GM23338 (cell line): Measurements from ENCODE around the gene SIDT2. TPM values are rescaled to one million over a fixed set of nuclear protein-coding genes. Genes with fewer than 3 reads are reported as not detected.

Source experiments
- ATAC-seq: fragments of 200-7000 bp; cut with Tn5 transposase; 3 replicates; pipeline ENCODE4 v1.9.1; 2020
- DNase-seq: peaks from one replicate; pipeline ENCODE4 v3.0.0-alpha.2; 2015; ENCODE audit warnings: low spot score
- H2AFZ ChIP-seq: fragments of 200-600 bp; sonication (generic); 2 replicates; pipeline ENCODE4 v1.8.0; 2016; ENCODE audit warnings: antibody characterized with exemption, mild to moderate bottlenecking, moderate library complexity
- H3F3A ChIP-seq: fragments of 200-600 bp; sonication (generic); replicated peaks from 2 replicates; pipeline ENCODE4 v1.8.0; 2017; ENCODE audit warnings: antibody characterized with exemption, mixed run types, low read depth
- H3K27ac ChIP-seq: fragments of 200-600 bp; sonication (generic); 2 replicates; pipeline ENCODE4 v1.6.1; 2016; ENCODE audit warnings: low read depth
- H3K27me3 ChIP-seq: fragments of 200-600 bp; sonication (generic); 2 replicates; pipeline ENCODE4 v1.8.0; 2016; ENCODE audit warnings: mild to moderate bottlenecking, mixed run types, moderate library complexity; ENCODE audit not compliant: insufficient read depth
- H3K36me3 ChIP-seq: fragments of 200-600 bp; sonication (generic); 2 replicates; pipeline ENCODE4 v1.8.0; 2016; ENCODE audit warnings: mild to moderate bottlenecking; ENCODE audit not compliant: insufficient read depth
- H3K4me1 ChIP-seq: fragments of 200-600 bp; sonication (generic); 2 replicates; pipeline ENCODE4 v1.8.0; 2016; ENCODE audit warnings: mild to moderate bottlenecking, moderate library complexity; ENCODE audit not compliant: insufficient read depth
- H3K4me2 ChIP-seq: fragments of 200-600 bp; sonication (generic); 2 replicates; pipeline ENCODE4 v1.7.1; 2017; ENCODE audit warnings: mixed run types
- H3K4me3 ChIP-seq: fragments of 200-600 bp; sonication (generic); 2 replicates; pipeline ENCODE4 v1.6.1; 2016; ENCODE audit warnings: mixed run types
- H3K79me2 ChIP-seq: fragments of 200-600 bp; sonication (generic); replicated peaks from 2 replicates; pipeline ENCODE4 v1.8.0; 2017; ENCODE audit warnings: mild to moderate bottlenecking; ENCODE audit not compliant: insufficient read depth
- H3K9me2 ChIP-seq: fragments of 200-600 bp; sonication (generic); 2 replicates; pipeline ENCODE4 v1.8.0; 2017; ENCODE audit not compliant: insufficient read depth
- H4K20me1 ChIP-seq: fragments of 200-600 bp; sonication (generic); replicated peaks from 2 replicates; pipeline ENCODE4 v1.8.0; 2017; ENCODE audit warnings: mild to moderate bottlenecking; ENCODE audit not compliant: insufficient read depth
- H3K27ac Mint-ChIP-seq: 2 replicates; pipeline ENCODE4 v1.8.0; 2020; ENCODE audit warnings: inconsistent platforms, mild to moderate bottlenecking, moderate library complexity, mixed read lengths
- H3K27me3 Mint-ChIP-seq: 3 replicates; pipeline ENCODE4 v1.8.0; 2022; ENCODE audit warnings: low read depth, mild to moderate bottlenecking, moderate library complexity, mixed read lengths, inconsistent platforms; ENCODE audit not compliant: insufficient read depth, poor library complexity
- H3K36me3 Mint-ChIP-seq: 3 replicates; pipeline ENCODE4 v1.8.0; 2021; ENCODE audit warnings: low read depth, mild to moderate bottlenecking, inconsistent platforms, moderate library complexity, mixed read lengths
- H3K4me1 Mint-ChIP-seq: 3 replicates; pipeline ENCODE4 v1.8.0; 2020; ENCODE audit warnings: mild to moderate bottlenecking, inconsistent platforms, mixed read lengths
- H3K4me3 Mint-ChIP-seq: 3 replicates; pipeline ENCODE4 v1.8.0; 2021; ENCODE audit warnings: moderate library complexity, mild to moderate bottlenecking, inconsistent platforms, mixed read lengths
- H3K9me3 Mint-ChIP-seq: 3 replicates; pipeline ENCODE4 v1.8.0; 2020; ENCODE audit warnings: moderate library complexity, mild to moderate bottlenecking, inconsistent platforms, mixed read lengths
- CREB1 ChIP-seq: fragments of 250-450 bp; sonication (Bioruptor Pico); IDR thresholded peaks from 2 replicates; pipeline ENCODE4 v1.5.0; 2020; ENCODE audit warnings: low read depth, mild to moderate bottlenecking, moderate library complexity
- EZH2 ChIP-seq: fragments of 200-600 bp; sonication (generic); IDR thresholded peaks from one replicate; pipeline ENCODE4 v1.8.0; 2017; ENCODE audit warnings: antibody characterized with exemption, mild to moderate bottlenecking, low read depth; ENCODE audit not compliant: unreplicated experiment
- EZH2phosphoT487 ChIP-seq: fragments of 200-600 bp; sonication (generic); IDR thresholded peaks from one replicate; pipeline ENCODE4 v1.8.1; 2018; ENCODE audit warnings: antibody characterized with exemption; ENCODE audit not compliant: unreplicated experiment
- JUNB ChIP-seq: IDR thresholded peaks from one replicate; pipeline ENCODE4 v1.6.1; 2016; ENCODE audit warnings: antibody characterized with exemption; ENCODE audit not compliant: unreplicated experiment
- NANOG ChIP-seq: IDR thresholded peaks from 2 replicates; pipeline ENCODE4 v1.6.1; 2016; ENCODE audit warnings: antibody characterized with exemption, borderline replicate concordance
- POLR2AphosphoS5 ChIP-seq: IDR thresholded peaks from 2 replicates; pipeline ENCODE4 v1.6.1; 2016; ENCODE audit warnings: antibody characterized with exemption, low read depth
- STAT1 ChIP-seq: IDR thresholded peaks from one replicate; pipeline ENCODE4 v1.6.1; 2016; ENCODE audit warnings: antibody characterized with exemption; ENCODE audit not compliant: unreplicated experiment
- ZNF331 ChIP-seq: fragments of 250-450 bp; sonication (Bioruptor Pico); IDR thresholded peaks from 2 replicates; pipeline ENCODE4 v1.5.0; 2020; ENCODE audit warnings: low read depth, mild to moderate bottlenecking, moderate library complexity
- ZNF462 ChIP-seq: fragments of 250-450 bp; sonication (Bioruptor Pico); IDR thresholded peaks from 2 replicates; pipeline ENCODE4 v1.5.0; 2020; ENCODE audit warnings: mild to moderate bottlenecking, moderate library complexity
- polyA plus RNA-seq: library from polyadenylated mRNA; unstranded; fragments of >200 nt; fragmentation: Nextera tagmentation; extraction: Ambion mirVana; gene quantifications from 2 replicates; pipeline ENCODE4 v1.2.1, GENCODE V29; 2016
- total RNA-seq: library from RNA; depleted of rRNA; stranded (reverse); fragments of >200 nt; shearing (Covaris generic); gene quantifications from 2 replicates; pipeline ENCODE4 v1.2.3, GENCODE V29; 2014
- TF ChIP-seq, protein P1 (sequence below), 2 experiments: fragments of 200-600 bp in 1 of 2; sonication (generic) in 1 of 2; conservative IDR thresholded peaks; 2 replicates each; pipeline versions ENCODE4 v1.5.1 to v1.6.1; 2016 to 2017; ENCODE audit warnings: antibody characterized with exemption in 2 of 2, low read depth in 2 of 2, mild to moderate bottlenecking in 2 of 2, moderate library complexity in 1 of 2
- TF ChIP-seq, protein P2 (sequence below): IDR thresholded peaks from one replicate; pipeline ENCODE4 v1.6.1; 2018; ENCODE audit warnings: antibody characterized with exemption; ENCODE audit not compliant: unreplicated experiment

The SIDT2 gene
- total and polyA plus RNA-seq, 2 experiments from 2014 or later, result 7.5 to 12.1 TPM

- H3K36me3 ChIP-seq, result no peaks in the 10 kb centered on the region
- peaks cover 30% of the 10 kb centered on the region for H3F3A ChIP-seq
- Mint-ChIP-seq H3K9me3 (no peaks in the 10 kb centered on the region), H3K36me3 (peaks cover 2% of the 10 kb centered on the region), H3K4me1 (peaks cover 26% of the 10 kb centered on the region), H3K27ac (peak overlapping the region; percentile 88), H3K4me3 (peak overlapping the region; percentile 95), H3K27me3 (peaks cover 15% of the 10 kb centered on the region)
- peak overlapping the region; percentile 95 for H3K27ac ChIP-seq
- peak overlapping the region; percentile 95 for H3K4me3 ChIP-seq
- TF ChIP-seq, protein P1, sequence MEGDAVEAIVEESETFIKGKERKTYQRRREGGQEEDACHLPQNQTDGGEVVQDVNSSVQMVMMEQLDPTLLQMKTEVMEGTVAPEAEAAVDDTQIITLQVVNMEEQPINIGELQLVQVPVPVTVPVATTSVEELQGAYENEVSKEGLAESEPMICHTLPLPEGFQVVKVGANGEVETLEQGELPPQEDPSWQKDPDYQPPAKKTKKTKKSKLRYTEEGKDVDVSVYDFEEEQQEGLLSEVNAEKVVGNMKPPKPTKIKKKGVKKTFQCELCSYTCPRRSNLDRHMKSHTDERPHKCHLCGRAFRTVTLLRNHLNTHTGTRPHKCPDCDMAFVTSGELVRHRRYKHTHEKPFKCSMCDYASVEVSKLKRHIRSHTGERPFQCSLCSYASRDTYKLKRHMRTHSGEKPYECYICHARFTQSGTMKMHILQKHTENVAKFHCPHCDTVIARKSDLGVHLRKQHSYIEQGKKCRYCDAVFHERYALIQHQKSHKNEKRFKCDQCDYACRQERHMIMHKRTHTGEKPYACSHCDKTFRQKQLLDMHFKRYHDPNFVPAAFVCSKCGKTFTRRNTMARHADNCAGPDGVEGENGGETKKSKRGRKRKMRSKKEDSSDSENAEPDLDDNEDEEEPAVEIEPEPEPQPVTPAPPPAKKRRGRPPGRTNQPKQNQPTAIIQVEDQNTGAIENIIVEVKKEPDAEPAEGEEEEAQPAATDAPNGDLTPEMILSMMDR (conservative IDR thresholded peaks at IDR 0.05; ENCODE audit: low read depth in 2 of 2), result no peak
- TF ChIP-seq ZNF462, result no peak
- no peak for TF ChIP-seq EZH2phosphoT487
- TF ChIP-seq EZH2, result no peak
- no peak for TF ChIP-seq JUNB
- TF ChIP-seq ZNF331 (CRISPR knock-in tag), result no peak
- TF ChIP-seq POLR2AphosphoS5, result no peak
- no peak for TF ChIP-seq STAT1
- TF ChIP-seq CREB1, result no peak
- TF ChIP-seq, protein P2, sequence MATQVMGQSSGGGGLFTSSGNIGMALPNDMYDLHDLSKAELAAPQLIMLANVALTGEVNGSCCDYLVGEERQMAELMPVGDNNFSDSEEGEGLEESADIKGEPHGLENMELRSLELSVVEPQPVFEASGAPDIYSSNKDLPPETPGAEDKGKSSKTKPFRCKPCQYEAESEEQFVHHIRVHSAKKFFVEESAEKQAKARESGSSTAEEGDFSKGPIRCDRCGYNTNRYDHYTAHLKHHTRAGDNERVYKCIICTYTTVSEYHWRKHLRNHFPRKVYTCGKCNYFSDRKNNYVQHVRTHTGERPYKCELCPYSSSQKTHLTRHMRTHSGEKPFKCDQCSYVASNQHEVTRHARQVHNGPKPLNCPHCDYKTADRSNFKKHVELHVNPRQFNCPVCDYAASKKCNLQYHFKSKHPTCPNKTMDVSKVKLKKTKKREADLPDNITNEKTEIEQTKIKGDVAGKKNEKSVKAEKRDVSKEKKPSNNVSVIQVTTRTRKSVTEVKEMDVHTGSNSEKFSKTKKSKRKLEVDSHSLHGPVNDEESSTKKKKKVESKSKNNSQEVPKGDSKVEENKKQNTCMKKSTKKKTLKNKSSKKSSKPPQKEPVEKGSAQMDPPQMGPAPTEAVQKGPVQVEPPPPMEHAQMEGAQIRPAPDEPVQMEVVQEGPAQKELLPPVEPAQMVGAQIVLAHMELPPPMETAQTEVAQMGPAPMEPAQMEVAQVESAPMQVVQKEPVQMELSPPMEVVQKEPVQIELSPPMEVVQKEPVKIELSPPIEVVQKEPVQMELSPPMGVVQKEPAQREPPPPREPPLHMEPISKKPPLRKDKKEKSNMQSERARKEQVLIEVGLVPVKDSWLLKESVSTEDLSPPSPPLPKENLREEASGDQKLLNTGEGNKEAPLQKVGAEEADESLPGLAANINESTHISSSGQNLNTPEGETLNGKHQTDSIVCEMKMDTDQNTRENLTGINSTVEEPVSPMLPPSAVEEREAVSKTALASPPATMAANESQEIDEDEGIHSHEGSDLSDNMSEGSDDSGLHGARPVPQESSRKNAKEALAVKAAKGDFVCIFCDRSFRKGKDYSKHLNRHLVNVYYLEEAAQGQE, result no peak
- no peak for TF ChIP-seq NANOG
- no peaks in the 10 kb centered on the region for H3K27me3 ChIP-seq
- no peaks in the 10 kb centered on the region for H3K9me2 ChIP-seq
- peak overlapping the region; percentile 61; the same call in 1 of the 2 replicates for H2AFZ ChIP-seq
- peaks cover 25% of the 10 kb centered on the region for H3K4me1 ChIP-seq
- peak overlapping the region; percentile 97 for H3K4me2 ChIP-seq
- ATAC-seq (no peak), DNase-seq (no peak)
- H3K79me2 ChIP-seq, result peaks cover 5% of the 10 kb centered on the region; the same call in 1 of the 2 replicates
- no peaks in the 10 kb centered on the region for H4K20me1 ChIP-seq
Observed at GRCh38 chr11:117177534-117178209, 871 bp upstream of the SIDT2 start.
